Gastroesophageal sphincter (tissue), 3 donors: ENCODE data around the gene LRPAP1.

Experiments
- CTCF ChIP-seq, 4 experiments: fragments of 200-600 bp in 2 of 4; fragments of 450-650 bp in 2 of 4; sonication (generic) in 1 of 4; IDR thresholded peaks; one replicate each; pipeline ENCODE4 v1.5.1; 2017 to 2019; ENCODE audit warnings: antibody characterized with exemption in 4 of 4, mild to moderate bottlenecking in 2 of 4, moderate library complexity in 2 of 4
- EP300 ChIP-seq: sonication (generic); formaldehyde crosslinking; IDR thresholded peaks from one replicate; pipeline ENCODE4 v1.6.1; 2017; ENCODE audit warnings: antibody characterized with exemption, mild to moderate bottlenecking
- POLR2A ChIP-seq, 2 donors: fragments of 450-650 bp; IDR thresholded peaks; one replicate each; pipeline ENCODE4 v1.6.1; 2017; ENCODE audit warnings: antibody characterized with exemption in 2 of 2, mild to moderate bottlenecking in 2 of 2, moderate library complexity in 1 of 2
- POLR2AphosphoS5 ChIP-seq: sonication (generic); formaldehyde crosslinking; IDR thresholded peaks from one replicate; pipeline ENCODE4 v1.6.1; 2017; ENCODE audit warnings: antibody characterized with exemption

GRCh38 chr4:3527101-3527913, 4.9 kb downstream of the LRPAP1 start:
- TF ChIP-seq CTCF (IDR thresholded peaks at IDR 0.05) (no peak), POLR2A (IDR thresholded peaks at IDR 0.05) (no peak), EP300 (no peak), POLR2AphosphoS5 (no peak)
